ENCODE data around the gene GUCY2D. TPM values are rescaled to one million over a fixed set of nuclear protein-coding genes. Genes with fewer than 3 reads are reported as not detected.

GUCY2D gene
- total RNA-seq, 4 donors from 2014 or later = not detected

- ATAC-seq = no peak
- Histone ChIP-seq H3K4me1 (peaks cover 0 to 18% (median 12%) of the 10 kb centered on the region in 3 donors), H3K27me3 (peaks cover 55% of the 10 kb centered on the region), H3K9me3 (no peaks in the 10 kb centered on the region), H3K4me3 (no peak overlapping the region), H3K36me3 (no peaks in the 10 kb centered on the region), H3K27ac (no peak overlapping the region)
- TF ChIP-seq EP300 (IDR thresholded peaks at IDR 0.05) (no peak), POLR2A (IDR thresholded peaks at IDR 0.05) (no peak), POLR2AphosphoS5 (IDR thresholded peaks at IDR 0.05) (no peak), CTCF (IDR thresholded peaks at IDR 0.05) (no peak)
- 86% methylated on average over 4 of the region's 9 CpGs; no CpG with 5 or more reads in 1 of the 2 donors for WGBS, 2 donors (ENCODE audit: low coverage in 1 of 2)
These were observed 12.1 kb downstream of the GUCY2D start for GRCh38 chr17:8014558-8014850.

GRCh38 chr17:8015236-8015956 is 13.0 kb downstream of the GUCY2D start:
- no peaks in the 10 kb centered on the region for H3K9me3 ChIP-seq
- H3K4me3 ChIP-seq = peak overlapping the region in 1 of 2 donors; percentile 44
- peaks cover 55% of the 10 kb centered on the region for H3K27me3 ChIP-seq
- TF ChIP-seq POLR2AphosphoS5 (IDR thresholded peaks at IDR 0.05) (no peak), CTCF (IDR thresholded peaks at IDR 0.05) (no peak), EP300 (IDR thresholded peaks at IDR 0.05) (no peak), POLR2A (IDR thresholded peaks at IDR 0.05) (no peak)
- 100% methylated on average over 1 of the region's 44 CpGs; no CpG with 5 or more reads in 1 of the 2 donors for WGBS, 2 donors (ENCODE audit: low coverage in 1 of 2)
- H3K27ac ChIP-seq = no peak overlapping the region
- H3K36me3 ChIP-seq = no peaks in the 10 kb centered on the region
- no peak for ATAC-seq
- peaks cover 0 to 18% (median 12%) of the 10 kb centered on the region in 3 donors for H3K4me1 ChIP-seq

- H3K9me3 ChIP-seq = no peaks in the 10 kb centered on the region
- TF ChIP-seq CTCF (IDR thresholded peaks at IDR 0.05) (no peak), POLR2A (IDR thresholded peaks at IDR 0.05) (no peak)
- 0% methylated on average over 2 of the region's 46 CpGs; no CpG with 5 or more reads in 1 of the 2 donors for WGBS, 2 donors (ENCODE audit: low coverage in 1 of 2)
- peak overlapping the region in 1 of 2 donors; percentile 44 for H3K4me3 ChIP-seq
- H3K36me3 ChIP-seq = no peaks in the 10 kb centered on the region
- peaks cover 55% of the 10 kb centered on the region for H3K27me3 ChIP-seq
- H3K27ac ChIP-seq = no peak overlapping the region
- ATAC-seq = no peak
- peaks cover 0 to 18% (median 12%) of the 10 kb centered on the region in 3 donors for H3K4me1 ChIP-seq
These were observed 13.7 kb downstream of the GUCY2D start for GRCh38 chr17:8015957-8016631.

GRCh38 chr17:8016632-8017424 is 14.4 kb downstream of the GUCY2D start:
- peak in 3 of 4 experiments; percentile 21 to 54 (median 25) for TF ChIP-seq CTCF (IDR thresholded peaks at IDR 0.05)
- no peak for TF ChIP-seq EP300 (IDR thresholded peaks at IDR 0.05)
- peak; percentile 64 for ATAC-seq
- Histone ChIP-seq H3K4me3 (peak overlapping the region in 1 of 2 donors; percentile 44), H3K27me3 (peaks cover 55% of the 10 kb centered on the region), H3K27ac (no peak overlapping the region), H3K4me1 (peaks cover 0 to 18% (median 12%) of the 10 kb centered on the region in 3 donors), H3K36me3 (no peaks in the 10 kb centered on the region), H3K9me3 (no peaks in the 10 kb centered on the region)
- 65 to 100% methylated on average over 1 to 2 of the region's 12 CpGs for WGBS, 2 donors (ENCODE audit: low coverage in 1 of 2)
